Measurements from ENCODE around the gene UTP20.

UTP20 gene

GRCh38 chr12:101298426-101298825 is 18.5 kb downstream of the UTP20 start:
- Histone ChIP-seq H3K9ac (ENCODE audit: insufficient read length, low read depth) (no peak overlapping the region), H3K4me3 (ENCODE audit: insufficient read length, low read depth) (no peak overlapping the region), H3K9me3 (ENCODE audit: insufficient read depth, low read length) (no peaks in the 10 kb centered on the region), H3K36me3 (ENCODE audit: insufficient read depth, insufficient read length, low read length) (peaks cover 86% of the 10 kb centered on the region), H3K4me1 (ENCODE audit: insufficient read depth, insufficient read length) (no peaks in the 10 kb centered on the region), H3K27me3 (ENCODE audit: insufficient read depth, insufficient read length) (no peaks in the 10 kb centered on the region)
- TF ChIP-seq ZNF274 (IDR thresholded peaks at IDR 0.05; ENCODE audit: low read depth, low read length) = no peak
- no peak for TF ChIP-seq YY1 (IDR thresholded peaks at IDR 0.05; ENCODE audit: insufficient read depth, insufficient read length)
- TF ChIP-seq SUZ12 (IDR thresholded peaks at IDR 0.05; ENCODE audit: extremely low read depth, insufficient read depth, insufficient read length) = no peak
- DNase-seq (ENCODE audit: low read depth, low spot score) = no peak

GRCh38 chr12:101299346-101299745 is 19.4 kb downstream of the UTP20 start:
- Histone ChIP-seq H3K36me3 (ENCODE audit: insufficient read depth, insufficient read length, low read length) (peaks cover 92% of the 10 kb centered on the region), H3K9me3 (ENCODE audit: insufficient read depth, low read length) (no peaks in the 10 kb centered on the region), H3K27me3 (ENCODE audit: insufficient read depth, insufficient read length) (no peaks in the 10 kb centered on the region), H3K9ac (ENCODE audit: insufficient read length, low read depth) (no peak overlapping the region), H3K4me3 (ENCODE audit: insufficient read length, low read depth) (no peak overlapping the region), H3K4me1 (ENCODE audit: insufficient read depth, insufficient read length) (no peaks in the 10 kb centered on the region)
- TF ChIP-seq ZNF274 (IDR thresholded peaks at IDR 0.05; ENCODE audit: low read depth, low read length) = no peak
- TF ChIP-seq YY1 (IDR thresholded peaks at IDR 0.05; ENCODE audit: insufficient read depth, insufficient read length) = no peak
- no peak for TF ChIP-seq SUZ12 (IDR thresholded peaks at IDR 0.05; ENCODE audit: extremely low read depth, insufficient read depth, insufficient read length)
- no peak for DNase-seq (ENCODE audit: low read depth, low spot score)

GRCh38 chr12:101299931-101300330 is 20.0 kb downstream of the UTP20 start:
- H3K36me3 ChIP-seq (ENCODE audit: insufficient read depth, insufficient read length, low read length) = peaks cover 95% of the 10 kb centered on the region
- H3K4me1 ChIP-seq (ENCODE audit: insufficient read depth, insufficient read length) = no peaks in the 10 kb centered on the region
- no peaks in the 10 kb centered on the region for H3K9me3 ChIP-seq (ENCODE audit: insufficient read depth, low read length)
- H3K4me3 ChIP-seq (ENCODE audit: insufficient read length, low read depth) = no peak overlapping the region
- H3K9ac ChIP-seq (ENCODE audit: insufficient read length, low read depth) = no peak overlapping the region
- H3K27me3 ChIP-seq (ENCODE audit: insufficient read depth, insufficient read length) = no peaks in the 10 kb centered on the region
- no peak for TF ChIP-seq ZNF274 (IDR thresholded peaks at IDR 0.05; ENCODE audit: low read depth, low read length)
- no peak for TF ChIP-seq SUZ12 (IDR thresholded peaks at IDR 0.05; ENCODE audit: extremely low read depth, insufficient read depth, insufficient read length)
- TF ChIP-seq YY1 (IDR thresholded peaks at IDR 0.05; ENCODE audit: insufficient read depth, insufficient read length) = no peak
- DNase-seq (ENCODE audit: low read depth, low spot score) = no peak

GRCh38 chr12:101302741-101303140 is 22.8 kb downstream of the UTP20 start:
- no peak for DNase-seq (ENCODE audit: low read depth, low spot score)
- no peak for TF ChIP-seq SUZ12 (IDR thresholded peaks at IDR 0.05; ENCODE audit: extremely low read depth, insufficient read depth, insufficient read length)
- no peak for TF ChIP-seq ZNF274 (IDR thresholded peaks at IDR 0.05; ENCODE audit: low read depth, low read length)
- no peak for TF ChIP-seq YY1 (IDR thresholded peaks at IDR 0.05; ENCODE audit: insufficient read depth, insufficient read length)
- Histone ChIP-seq H3K4me3 (ENCODE audit: insufficient read length, low read depth) (no peak overlapping the region), H3K9me3 (ENCODE audit: insufficient read depth, low read length) (no peaks in the 10 kb centered on the region), H3K36me3 (ENCODE audit: insufficient read depth, insufficient read length, low read length) (peaks cover 93% of the 10 kb centered on the region), H3K27me3 (ENCODE audit: insufficient read depth, insufficient read length) (no peaks in the 10 kb centered on the region), H3K9ac (ENCODE audit: insufficient read length, low read depth) (no peak overlapping the region), H3K4me1 (ENCODE audit: insufficient read depth, insufficient read length) (no peaks in the 10 kb centered on the region)

- no peaks in the 10 kb centered on the region for H3K4me1 ChIP-seq (ENCODE audit: insufficient read depth, insufficient read length)
- no peaks in the 10 kb centered on the region for H3K9me3 ChIP-seq (ENCODE audit: insufficient read depth, low read length)
- TF ChIP-seq YY1 (IDR thresholded peaks at IDR 0.05; ENCODE audit: insufficient read depth, insufficient read length) (no peak), SUZ12 (IDR thresholded peaks at IDR 0.05; ENCODE audit: extremely low read depth, insufficient read depth, insufficient read length) (no peak), ZNF274 (IDR thresholded peaks at IDR 0.05; ENCODE audit: low read depth, low read length) (no peak)
- H3K4me3 ChIP-seq (ENCODE audit: insufficient read length, low read depth) = no peak overlapping the region
- H3K27me3 ChIP-seq (ENCODE audit: insufficient read depth, insufficient read length) = no peaks in the 10 kb centered on the region
- no peak overlapping the region for H3K9ac ChIP-seq (ENCODE audit: insufficient read length, low read depth)
- H3K36me3 ChIP-seq (ENCODE audit: insufficient read depth, insufficient read length, low read length) = peaks cover 94% of the 10 kb centered on the region
- no peak for DNase-seq (ENCODE audit: low read depth, low spot score)
Measured at GRCh38 chr12:101305226-101305779, 25.4 kb downstream of the UTP20 start.

- Histone ChIP-seq H3K36me3 (ENCODE audit: insufficient read depth, insufficient read length, low read length) (peaks cover 94% of the 10 kb centered on the region), H3K27me3 (ENCODE audit: insufficient read depth, insufficient read length) (no peaks in the 10 kb centered on the region), H3K9ac (ENCODE audit: insufficient read length, low read depth) (no peak overlapping the region), H3K4me1 (ENCODE audit: insufficient read depth, insufficient read length) (no peaks in the 10 kb centered on the region), H3K4me3 (ENCODE audit: insufficient read length, low read depth) (no peak overlapping the region), H3K9me3 (ENCODE audit: insufficient read depth, low read length) (no peaks in the 10 kb centered on the region)
- TF ChIP-seq SUZ12 (IDR thresholded peaks at IDR 0.05; ENCODE audit: extremely low read depth, insufficient read depth, insufficient read length) (no peak), YY1 (IDR thresholded peaks at IDR 0.05; ENCODE audit: insufficient read depth, insufficient read length) (no peak), ZNF274 (IDR thresholded peaks at IDR 0.05; ENCODE audit: low read depth, low read length) (no peak)
- DNase-seq (ENCODE audit: low read depth, low spot score) = no peak
Measured at GRCh38 chr12:101305794-101306193, 25.9 kb downstream of the UTP20 start.

GRCh38 chr12:101322480-101322879 is 42.6 kb downstream of the UTP20 start:
- TF ChIP-seq YY1 (IDR thresholded peaks at IDR 0.05; ENCODE audit: insufficient read depth, insufficient read length) (no peak), SUZ12 (IDR thresholded peaks at IDR 0.05; ENCODE audit: extremely low read depth, insufficient read depth, insufficient read length) (no peak), ZNF274 (IDR thresholded peaks at IDR 0.05; ENCODE audit: low read depth, low read length) (no peak)
- H3K9me3 ChIP-seq (ENCODE audit: insufficient read depth, low read length) = no peaks in the 10 kb centered on the region
- no peak overlapping the region for H3K4me3 ChIP-seq (ENCODE audit: insufficient read length, low read depth)
- H3K9ac ChIP-seq (ENCODE audit: insufficient read length, low read depth) = no peak overlapping the region
- H3K27me3 ChIP-seq (ENCODE audit: insufficient read depth, insufficient read length) = no peaks in the 10 kb centered on the region
- peaks cover 82% of the 10 kb centered on the region for H3K36me3 ChIP-seq (ENCODE audit: insufficient read depth, insufficient read length, low read length)
- DNase-seq (ENCODE audit: low read depth, low spot score) = no peak
- H3K4me1 ChIP-seq (ENCODE audit: insufficient read depth, insufficient read length) = no peaks in the 10 kb centered on the region

Data from NT2/D1 (cell line).